ENCODE data around the gene MAN1A1.

MAN1A1 gene

GRCh38 chr6:119209452-119210205 lies 139.9 kb downstream of the MAN1A1 start:
- no peak for DNase-seq (ENCODE audit: low read depth, low spot score)
- TF ChIP-seq FOXP2 (optimal IDR thresholded peaks at IDR 0.05; ENCODE audit: control extremely low read depth, extremely low read length, insufficient read depth) (no peak), EZH2 (IDR thresholded peaks at IDR 0.05) (no peak), POLR2AphosphoS5 (IDR thresholded peaks at IDR 0.05; ENCODE audit: borderline replicate concordance, low read depth, low read length) (no peak)
- no peaks in the 10 kb centered on the region for H3K36me3 ChIP-seq (ENCODE audit: insufficient read depth, low read length)
- H3K27ac ChIP-seq, result no peak overlapping the region
- no peak overlapping the region for H3K4me3 ChIP-seq
- H3K9ac ChIP-seq (ENCODE audit: insufficient read length), result no peak overlapping the region
- no peaks in the 10 kb centered on the region for H3K9me3 ChIP-seq (ENCODE audit: low read depth, low read length)

GRCh38 chr6:119207971-119208725 lies 141.4 kb downstream of the MAN1A1 start:
- DNase-seq (ENCODE audit: low read depth, low spot score), result no peak
- Histone ChIP-seq H3K9ac (ENCODE audit: insufficient read length) (no peak overlapping the region), H3K9me3 (ENCODE audit: low read depth, low read length) (no peaks in the 10 kb centered on the region), H3K4me3 (no peak overlapping the region), H3K27ac (no peak overlapping the region; the same call in 1 of the 2 replicates), H3K36me3 (ENCODE audit: insufficient read depth, low read length) (no peaks in the 10 kb centered on the region)
- TF ChIP-seq POLR2AphosphoS5 (IDR thresholded peaks at IDR 0.05; ENCODE audit: borderline replicate concordance, low read depth, low read length), result no peak
- no peak for TF ChIP-seq FOXP2 (optimal IDR thresholded peaks at IDR 0.05; ENCODE audit: control extremely low read depth, extremely low read length, insufficient read depth)
- no peak for TF ChIP-seq EZH2 (IDR thresholded peaks at IDR 0.05)

- Histone ChIP-seq H3K9me3 (ENCODE audit: low read depth, low read length) (no peaks in the 10 kb centered on the region), H3K27ac (no peak overlapping the region), H3K36me3 (ENCODE audit: insufficient read depth, low read length) (no peaks in the 10 kb centered on the region), H3K9ac (ENCODE audit: insufficient read length) (no peak overlapping the region), H3K4me3 (no peak overlapping the region)
- no peak for TF ChIP-seq EZH2 (IDR thresholded peaks at IDR 0.05)
- TF ChIP-seq FOXP2 (optimal IDR thresholded peaks at IDR 0.05; ENCODE audit: control extremely low read depth, extremely low read length, insufficient read depth), result no peak
- TF ChIP-seq POLR2AphosphoS5 (IDR thresholded peaks at IDR 0.05; ENCODE audit: borderline replicate concordance, low read depth, low read length), result no peak
- DNase-seq (ENCODE audit: low read depth, low spot score), result no peak
Observed at GRCh38 chr6:119207327-119207726, 142.2 kb downstream of the MAN1A1 start.

GRCh38 chr6:119205911-119206618 lies 143.5 kb downstream of the MAN1A1 start:
- H3K36me3 ChIP-seq (ENCODE audit: insufficient read depth, low read length), result no peaks in the 10 kb centered on the region
- H3K4me3 ChIP-seq, result no peak overlapping the region
- TF ChIP-seq EZH2 (IDR thresholded peaks at IDR 0.05), result no peak
- H3K9ac ChIP-seq (ENCODE audit: insufficient read length), result no peak overlapping the region
- DNase-seq (ENCODE audit: low read depth, low spot score), result no peak
- H3K9me3 ChIP-seq (ENCODE audit: low read depth, low read length), result no peaks in the 10 kb centered on the region
- no peak overlapping the region for H3K27ac ChIP-seq

- Histone ChIP-seq H3K36me3 (ENCODE audit: insufficient read depth, low read length) (no peaks in the 10 kb centered on the region), H3K4me3 (no peak overlapping the region), H3K9ac (ENCODE audit: insufficient read length) (no peak overlapping the region), H3K27ac (no peak overlapping the region), H3K9me3 (ENCODE audit: low read depth, low read length) (no peaks in the 10 kb centered on the region)
- DNase-seq (ENCODE audit: low read depth, low spot score), result no peak
- no peak for TF ChIP-seq POLR2AphosphoS5 (IDR thresholded peaks at IDR 0.05; ENCODE audit: borderline replicate concordance, low read depth, low read length)
- no peak for TF ChIP-seq EZH2 (IDR thresholded peaks at IDR 0.05)
- TF ChIP-seq FOXP2 (optimal IDR thresholded peaks at IDR 0.05; ENCODE audit: control extremely low read depth, extremely low read length, insufficient read depth), result no peak
Observed at GRCh38 chr6:119204719-119205118, 144.8 kb downstream of the MAN1A1 start.

- no peak for TF ChIP-seq FOXP2 (optimal IDR thresholded peaks at IDR 0.05; ENCODE audit: control extremely low read depth, extremely low read length, insufficient read depth)
- TF ChIP-seq POLR2AphosphoS5 (IDR thresholded peaks at IDR 0.05; ENCODE audit: borderline replicate concordance, low read depth, low read length), result no peak
- TF ChIP-seq EZH2 (IDR thresholded peaks at IDR 0.05), result no peak
- Histone ChIP-seq H3K4me3 (no peak overlapping the region), H3K9ac (ENCODE audit: insufficient read length) (no peak overlapping the region), H3K27ac (no peak overlapping the region), H3K9me3 (ENCODE audit: low read depth, low read length) (no peaks in the 10 kb centered on the region), H3K36me3 (ENCODE audit: insufficient read depth, low read length) (no peaks in the 10 kb centered on the region)
- no peak for DNase-seq (ENCODE audit: low read depth, low spot score)
Observed at GRCh38 chr6:119201480-119201879, 148.1 kb downstream of the MAN1A1 start.

GRCh38 chr6:119200512-119201175 lies 148.9 kb downstream of the MAN1A1 start:
- no peak overlapping the region for H3K4me3 ChIP-seq
- H3K9ac ChIP-seq (ENCODE audit: insufficient read length), result no peak overlapping the region
- no peaks in the 10 kb centered on the region for H3K9me3 ChIP-seq (ENCODE audit: low read depth, low read length)
- no peak for DNase-seq (ENCODE audit: low read depth, low spot score)
- H3K36me3 ChIP-seq (ENCODE audit: insufficient read depth, low read length), result no peaks in the 10 kb centered on the region
- no peak overlapping the region for H3K27ac ChIP-seq
- TF ChIP-seq FOXP2 (optimal IDR thresholded peaks at IDR 0.05; ENCODE audit: control extremely low read depth, extremely low read length, insufficient read depth), result no peak
- TF ChIP-seq POLR2AphosphoS5 (IDR thresholded peaks at IDR 0.05; ENCODE audit: borderline replicate concordance, low read depth, low read length), result no peak
- no peak for TF ChIP-seq EZH2 (IDR thresholded peaks at IDR 0.05)

- Histone ChIP-seq H3K36me3 (ENCODE audit: insufficient read depth, low read length) (no peaks in the 10 kb centered on the region), H3K27ac (no peak overlapping the region), H3K9ac (ENCODE audit: insufficient read length) (no peak overlapping the region), H3K4me3 (no peak overlapping the region), H3K9me3 (ENCODE audit: low read depth, low read length) (no peaks in the 10 kb centered on the region)
- TF ChIP-seq POLR2AphosphoS5 (IDR thresholded peaks at IDR 0.05; ENCODE audit: borderline replicate concordance, low read depth, low read length) (no peak), EZH2 (IDR thresholded peaks at IDR 0.05) (no peak), FOXP2 (optimal IDR thresholded peaks at IDR 0.05; ENCODE audit: control extremely low read depth, extremely low read length, insufficient read depth) (no peak)
- DNase-seq (ENCODE audit: low read depth, low spot score), result no peak
Observed at GRCh38 chr6:119197271-119197670, 152.3 kb downstream of the MAN1A1 start.

Data from SK-N-MC (cell line).